ENCODE measurements around the gene SKI.

Gene SKI

GRCh38 chr1:2358651-2359640 is 130.8 kb downstream of the SKI start:
- DNase-seq = no peak

Measured in SIG-M5 (cell line).